K562 (cell line): ENCODE results near the gene PROP1.

ENCODE experiments used
- ARHGAP35 ChIP-seq: fragments of 450-650 bp; IDR thresholded peaks from 2 replicates; pipeline ENCODE4 v1.6.1; 2018; ENCODE audit not compliant: partially characterized antibody
- GATAD2A ChIP-seq: fragments of 450-650 bp; IDR thresholded peaks from 2 replicates; pipeline ENCODE4 v1.6.1; 2017
- ZBTB11 ChIP-seq, 3 experiments: fragments of 200-800 bp in 1 of 3; fragments of 250-450 bp in 1 of 3; fragments of 450-650 bp in 1 of 3; sonication (Bioruptor Pico) in 1 of 3; sonication (Bioruptor generic) in 1 of 3; formaldehyde crosslinking in 1 of 3; IDR thresholded peaks; 2 replicates each; pipeline versions ENCODE4 v1.6.1 to v1.8.0; 2016 to 2022; ENCODE audit warnings: mild to moderate bottlenecking in 2 of 3, missing genetic modification characterization in 2 of 3, missing compliant biosample characterization in 1 of 3, moderate library complexity in 1 of 3
- TF ChIP-seq, protein P1 (sequence below): sonication (generic); formaldehyde crosslinking; IDR thresholded peaks from 2 replicates; pipeline ENCODE4 v1.8.1; 2023; ENCODE audit warnings: mild to moderate bottlenecking, missing genetic modification reagents

- TF ChIP-seq ARHGAP35 (no peak), GATAD2A (no peak), ZBTB11 (CRISPR knock-in tag; IDR thresholded peaks at IDR 0.05) (no peak)
- TF ChIP-seq, protein P1, sequence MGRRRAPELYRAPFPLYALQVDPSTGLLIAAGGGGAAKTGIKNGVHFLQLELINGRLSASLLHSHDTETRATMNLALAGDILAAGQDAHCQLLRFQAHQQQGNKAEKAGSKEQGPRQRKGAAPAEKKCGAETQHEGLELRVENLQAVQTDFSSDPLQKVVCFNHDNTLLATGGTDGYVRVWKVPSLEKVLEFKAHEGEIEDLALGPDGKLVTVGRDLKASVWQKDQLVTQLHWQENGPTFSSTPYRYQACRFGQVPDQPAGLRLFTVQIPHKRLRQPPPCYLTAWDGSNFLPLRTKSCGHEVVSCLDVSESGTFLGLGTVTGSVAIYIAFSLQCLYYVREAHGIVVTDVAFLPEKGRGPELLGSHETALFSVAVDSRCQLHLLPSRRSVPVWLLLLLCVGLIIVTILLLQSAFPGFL (CRISPR knock-in tag): no peak
Measured at GRCh38 chr5:177963966-177964365, 32.1 kb downstream of the PROP1 start.
